ENCODE results near the gene ABCC1. TPM values are rescaled to one million over a fixed set of nuclear protein-coding genes. Genes with fewer than 3 reads are reported as not detected.

Gene ABCC1
- total and polyA plus RNA-seq, 2 of the 8 experiments (the other 6 are each of a cell fraction or from before 2014, with no cell fraction given) = 42.6 to 66.8 TPM

GRCh38 chr16:16027728-16028310 is 78.4 kb downstream of the ABCC1 start:
- no peak overlapping the region for H2BK12ac ChIP-seq (ENCODE audit: low read depth, low read length)
- DNase-seq (ENCODE audit: low read depth in 1 of 2, low spot score in 2 of 2) (no peak), FAIRE-seq (no peak)
- H3K9me3 ChIP-seq (ENCODE audit: insufficient read depth in 2 of 2, low read depth in 1 of 2, low read length in 1 of 2) = no peaks in the 10 kb centered on the region
- peaks cover 0 to 2% (median 0%) of the 10 kb centered on the region in 4 experiments; a peak in 2 of 7 replicates for H3K4me1 ChIP-seq (replicated peaks in 1 of 4; ENCODE audit: control insufficient read depth in 3 of 4, insufficient read depth in 4 of 4, low read length in 3 of 4)
- no peak overlapping the region for H4K5ac ChIP-seq (ENCODE audit: insufficient read length, low read depth, low read length)
- H3K79me2 ChIP-seq (ENCODE audit: control insufficient read depth in 1 of 2, insufficient read depth in 2 of 2, low read length in 2 of 2) = peaks cover 0 to 4% of the 10 kb centered on the region in 2 experiments; a peak in 2 of 4 replicates
- H3K18ac ChIP-seq (ENCODE audit: extremely low read depth, low read length) = no peak overlapping the region
- no peak overlapping the region for H3K14ac ChIP-seq (ENCODE audit: insufficient read length)
- H2BK15ac ChIP-seq (ENCODE audit: low read length) = no peak overlapping the region
- H3K4me3 ChIP-seq (ENCODE audit: extremely low read depth in 1 of 4, insufficient read depth in 2 of 4, low read depth in 3 of 4, low read length in 4 of 4) = no peak overlapping the region
- H3K4ac ChIP-seq (replicated peaks; ENCODE audit: insufficient read length, low read depth, low read length) = no peak overlapping the region
- ChIA-PET POLR2A (ENCODE audit: partially characterized antibody) (interaction anchor here (1.1 to 2.4 kb wide), 6 partner anchors 8 to 170 kb away, joined by 3 to 7 read pairs (median 4); partner anchors contain the start of gene CEP20), CTCF (ENCODE audit: partially characterized antibody) (interaction anchor here (0.6 to 3.4 kb wide), 7 partner anchors 9 to 153 kb away, joined by 3 to 13 read pairs (median 4); no protein-coding TSS in a partner anchor)
- H4K20me1 ChIP-seq (replicated peaks in 1 of 2; ENCODE audit: control insufficient read depth in 1 of 2, insufficient read depth in 2 of 2, low read length in 2 of 2) = peaks cover 3 to 7% of the 10 kb centered on the region in 2 experiments
- 82% methylated on average over 11 of the region's 11 CpGs; no CpG with 5 or more reads in 1 of the 2 experiments for WGBS, 2 experiments (ENCODE audit: extremely low coverage in 1 of 2, insufficient coverage in 1 of 2, insufficient read length in 1 of 2, insufficient replicate concordance in 2 of 2, low coverage in 1 of 2, low lambda C conversion rate in 2 of 2, missing lambda C conversion rate in 1 of 2)
- H4K91ac ChIP-seq (replicated peaks; ENCODE audit: insufficient read length, low read length) = no peak overlapping the region
- no peak overlapping the region for H3K4me2 ChIP-seq (ENCODE audit: insufficient read depth in 1 of 2, low read depth in 2 of 2, low read length in 2 of 2)
- no peak overlapping the region for H3K56ac ChIP-seq (replicated peaks; ENCODE audit: insufficient read length, low read depth, low read length)
- no peaks in the 10 kb centered on the region for H3K27me3 ChIP-seq (replicated peaks in 1 of 4; ENCODE audit: control insufficient read depth in 3 of 4, extremely low read depth in 1 of 4, insufficient read depth in 3 of 4, low read length in 3 of 4)
- H2BK20ac ChIP-seq (ENCODE audit: low read length) = no peak overlapping the region
- H2AK5ac ChIP-seq (ENCODE audit: low read depth, low read length) = no peak overlapping the region
- H2BK120ac ChIP-seq (replicated peaks; ENCODE audit: low read depth, low read length) = no peak overlapping the region
- no peaks in the 10 kb centered on the region for H3K23me2 ChIP-seq (ENCODE audit: low read depth, low read length)
- H3K79me1 ChIP-seq (ENCODE audit: low read depth, low read length) = no peaks in the 10 kb centered on the region; the same call in none of the 2 replicates
- TF ChIP-seq RXRA (IDR thresholded peaks at IDR 0.05; ENCODE audit: insufficient read depth, low read depth, low read length) (no peak), SIX5 (IDR thresholded peaks at IDR 0.05; ENCODE audit: low read depth, low read length) (no peak), E2F6 (IDR thresholded peaks at IDR 0.05) (no peak), CREB1 (IDR thresholded peaks at IDR 0.05) (no peak), KDM1A (IDR thresholded peaks at IDR 0.05; ENCODE audit: borderline replicate concordance, low read length) (no peak), NRF1 (IDR thresholded peaks at IDR 0.05; ENCODE audit: low read depth, low read length) (no peak), ATF2 (IDR thresholded peaks at IDR 0.05; ENCODE audit: low read length) (no peak)
- H2AFZ ChIP-seq (ENCODE audit: low read length) = no peak overlapping the region
- no peak overlapping the region for H4K8ac ChIP-seq (ENCODE audit: extremely low read depth, insufficient read depth, low read length)
- H3K9ac ChIP-seq (replicated peaks in 1 of 4; ENCODE audit: extremely low read depth in 1 of 4, low read depth in 3 of 4, low read length in 3 of 4) = no peak overlapping the region
- peaks cover 0 to 5% (median 0%) of the 10 kb centered on the region in 4 experiments; a peak in 3 of 8 replicates for H3K36me3 ChIP-seq (ENCODE audit: control insufficient read depth in 2 of 4, insufficient read depth in 4 of 4, low read length in 3 of 4)
- no peak overlapping the region for H3K23ac ChIP-seq (ENCODE audit: insufficient read length)
- H2BK5ac ChIP-seq (ENCODE audit: low read depth, low read length) = no peak overlapping the region; the same call in 1 of the 2 replicates
- no peak overlapping the region for H3K27ac ChIP-seq (ENCODE audit: low read depth, low read length)
